AG08395 (cell line): Measurements from ENCODE around the gene FAM72B.
"Not testable (repeated sequence)": the region's sequence is repeated elsewhere in the genome, so short reads cannot be mapped to it uniquely, and the experiment has no call there.

Experiments used
- DNase-seq: peaks from one replicate; pipeline ENCODE4 v3.0.0; 2012; ENCODE audit warnings: mixed read lengths, low spot score

Gene FAM72B

GRCh38 chr1:121184290-121185127 is at the start of gene FAM72B, which contains the start of gene SRGAP2C:
Gene FAM72B (minus strand): TSS chr1:121184340. CDS start chr1:121183489, 851 bp downstream.
Gene SRGAP2C (plus strand): TSS chr1:121184975. CDS start chr1:121187447, 2,472 bp downstream.
- peak; percentile 91 for DNase-seq

GRCh38 chr1:121232445-121233125 is 48.4 kb upstream of the FAM72B start:
- not testable (repeated sequence) for DNase-seq

- DNase-seq, result not testable (repeated sequence)
These were observed 46.5 kb upstream of the FAM72B start for GRCh38 chr1:121230636-121231035.

- DNase-seq, result not testable (repeated sequence)
These were observed 43.6 kb upstream of the FAM72B start for GRCh38 chr1:121227544-121228330.

GRCh38 chr1:121226925-121227324 is 42.8 kb upstream of the FAM72B start:
- DNase-seq, result not testable (repeated sequence)

- DNase-seq, result not testable (repeated sequence)
These were observed 42.3 kb upstream of the FAM72B start for GRCh38 chr1:121226295-121226904.

- not testable (repeated sequence) for DNase-seq
These were observed 40.6 kb upstream of the FAM72B start for GRCh38 chr1:121224714-121225113.

- DNase-seq, result not testable (repeated sequence)
These were observed 37.6 kb upstream of the FAM72B start for GRCh38 chr1:121221770-121222169.

GRCh38 chr1:121216676-121217075 is 32.5 kb upstream of the FAM72B start:
- DNase-seq, result not testable (repeated sequence)

- not testable (repeated sequence) for DNase-seq
These were observed 31.7 kb upstream of the FAM72B start for GRCh38 chr1:121215699-121216417.

GRCh38 chr1:121214544-121215156 is 30.5 kb upstream of the FAM72B start:
- DNase-seq, result not testable (repeated sequence)

GRCh38 chr1:121213491-121213890 is 29.4 kb upstream of the FAM72B start:
- not testable (repeated sequence) for DNase-seq

- DNase-seq, result not testable (repeated sequence)
These were observed 26.6 kb upstream of the FAM72B start for GRCh38 chr1:121210778-121211177.

- DNase-seq, result not testable (repeated sequence)
These were observed 24.2 kb upstream of the FAM72B start for GRCh38 chr1:121208375-121208774.

GRCh38 chr1:121207328-121207727 is 23.2 kb upstream of the FAM72B start:
- DNase-seq, result not testable (repeated sequence)

GRCh38 chr1:121205786-121206711 is 21.9 kb upstream of the FAM72B start:
- not testable (repeated sequence) for DNase-seq

GRCh38 chr1:121202986-121203385 is 18.8 kb upstream of the FAM72B start:
- DNase-seq, result not testable (repeated sequence)

GRCh38 chr1:121200985-121201981 is 17.1 kb upstream of the FAM72B start:
- not testable (repeated sequence) for DNase-seq
